Stimulated activated memory B cell treated with anti-CD40 and anti-IgM and Interleukin-4, amounts not matched to agents 10 μg/mL and 1 μg/mL and 100 μg/mL, for 72 hours (primary cell): ENCODE data around the gene PDE4D.
"Not testable (repeated sequence)": the region's sequence is repeated elsewhere in the genome, so short reads cannot be mapped to it uniquely, and the experiment has no call there.

ENCODE experiments used
- ATAC-seq: fragments of 150-1000 bp; cut with Tn5 transposase; 2 replicates; pipeline ENCODE4 v1.10.0; 2021
- H3K27ac Mint-ChIP-seq: one replicate; pipeline ENCODE4 v1.8.0; 2022; ENCODE audit warnings: mild to moderate bottlenecking, mixed read lengths
- H3K27me3 Mint-ChIP-seq: one replicate; pipeline ENCODE4 v1.8.0; 2022; ENCODE audit warnings: mixed read lengths
- H3K36me3 Mint-ChIP-seq: one replicate; pipeline ENCODE4 v1.8.0; 2022; ENCODE audit warnings: mixed read lengths
- H3K4me1 Mint-ChIP-seq: one replicate; pipeline ENCODE4 v1.8.0; 2022; ENCODE audit warnings: mixed read lengths
- H3K4me3 Mint-ChIP-seq: one replicate; pipeline ENCODE4 v1.8.0; 2022; ENCODE audit warnings: mild to moderate bottlenecking, moderate library complexity, mixed read lengths
- H3K9me3 Mint-ChIP-seq: one replicate; pipeline ENCODE4 v1.8.0; 2022; ENCODE audit warnings: mixed read lengths

Gene PDE4D

DNA sequence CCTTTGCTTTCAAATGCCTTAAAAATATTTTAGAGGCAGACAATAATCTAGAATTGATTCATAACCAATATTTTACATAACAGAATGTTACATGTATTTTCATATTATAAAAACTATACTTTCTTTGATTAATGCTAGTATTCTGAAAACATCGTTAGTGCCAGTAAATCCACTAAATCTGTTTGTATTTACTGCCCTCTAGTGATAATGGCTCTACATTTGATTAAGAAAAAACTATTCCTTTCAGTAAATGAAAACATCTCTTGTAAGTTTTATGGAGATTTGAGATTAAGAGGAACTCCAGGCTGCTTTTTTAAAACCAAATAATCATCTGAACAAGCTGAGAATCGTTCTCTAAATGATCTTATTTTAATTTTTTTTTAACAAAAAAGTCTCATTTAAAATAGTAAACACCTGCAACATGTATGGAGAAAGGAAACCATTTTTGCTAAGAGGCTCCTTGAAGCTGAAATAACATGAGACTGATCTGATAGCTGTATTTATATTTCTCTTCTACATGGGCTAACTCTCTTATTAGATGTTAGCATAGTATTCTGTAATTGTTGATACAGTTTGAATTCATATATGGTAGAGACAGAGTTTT lies 886.0 kb downstream of the PDE4D start:
- no peak overlapping the region for H3K4me3 Mint-ChIP-seq
- ATAC-seq, result no peak
- peaks cover 2% of the 10 kb centered on the region for H3K9me3 Mint-ChIP-seq

DNA sequence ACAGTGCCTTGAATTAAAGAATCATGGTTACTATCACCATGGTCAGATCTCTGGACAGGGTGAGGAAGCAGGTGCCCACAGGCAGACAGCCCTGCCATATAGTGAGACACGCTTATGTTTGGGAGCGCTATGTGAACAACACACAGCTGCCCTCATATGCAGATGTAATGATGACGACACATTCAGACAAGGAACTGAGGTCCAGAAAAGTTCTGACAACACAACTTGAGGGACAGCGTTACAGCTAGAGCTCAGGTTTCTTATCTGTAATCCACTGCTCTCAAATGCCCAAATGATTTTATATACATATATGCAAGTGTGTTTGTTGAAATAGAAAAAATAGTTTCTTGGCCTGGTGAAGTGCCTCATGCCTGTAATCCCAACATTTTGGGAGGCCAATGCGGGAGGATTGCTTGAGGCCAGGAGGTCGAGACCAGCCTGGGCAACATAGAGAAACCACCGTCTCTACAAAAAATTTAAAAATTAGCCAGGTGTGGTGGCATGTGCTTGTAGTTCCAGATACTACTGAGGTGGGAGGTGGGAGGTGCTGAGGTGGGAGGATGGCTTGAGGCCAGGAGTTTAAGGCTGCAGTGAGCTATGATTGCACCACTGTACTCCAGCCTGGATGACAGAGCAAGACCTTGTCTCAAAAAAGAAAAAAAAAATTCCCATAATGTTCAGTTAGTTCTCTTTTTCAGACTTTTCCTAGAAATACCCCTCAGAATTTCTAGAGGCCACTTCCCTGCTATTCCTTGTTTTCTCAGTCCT lies 887.4 kb downstream of the PDE4D start:
- H3K27me3 Mint-ChIP-seq, result no peaks in the 10 kb centered on the region
- no peak for ATAC-seq
- no peaks in the 10 kb centered on the region for H3K9me3 Mint-ChIP-seq
- peaks cover under 1% of the 10 kb centered on the region for H3K36me3 Mint-ChIP-seq
- no peak overlapping the region for H3K27ac Mint-ChIP-seq
- H3K4me1 Mint-ChIP-seq, result peaks cover 6% of the 10 kb centered on the region
- no peak overlapping the region for H3K4me3 Mint-ChIP-seq

More for the DNA sequence above, 886.0 kb downstream of the PDE4D start:
- Mint-ChIP-seq H3K27me3 (no peaks in the 10 kb centered on the region), H3K4me1 (no peaks in the 10 kb centered on the region), H3K27ac (no peak overlapping the region), H3K36me3 (peaks cover 12% of the 10 kb centered on the region)

DNA sequence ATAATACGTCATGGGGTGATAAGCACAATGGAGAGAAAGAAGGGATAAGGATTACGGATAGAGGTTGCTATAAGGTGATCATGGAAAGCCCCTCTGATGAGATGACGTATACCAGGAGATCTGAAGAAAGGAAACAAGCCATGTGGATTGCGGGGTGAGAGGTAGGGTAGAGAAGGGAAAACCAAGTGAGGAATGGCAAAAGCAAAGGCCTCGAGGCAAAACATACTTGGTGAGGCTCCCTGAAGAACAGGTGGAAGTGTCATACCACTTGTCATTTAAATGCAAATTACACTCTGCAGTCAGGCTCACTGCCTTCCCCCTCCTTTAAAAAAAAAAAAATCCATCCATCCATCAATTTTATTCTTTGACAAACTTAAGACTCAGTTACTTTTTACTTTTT lies 889.9 kb downstream of the PDE4D start:
- Mint-ChIP-seq H3K9me3 (no peaks in the 10 kb centered on the region), H3K4me3 (no peak overlapping the region), H3K4me1 (peaks cover 6% of the 10 kb centered on the region), H3K36me3 (no peaks in the 10 kb centered on the region), H3K27me3 (no peaks in the 10 kb centered on the region), H3K27ac (no peak overlapping the region)
- no peak for ATAC-seq

DNA sequence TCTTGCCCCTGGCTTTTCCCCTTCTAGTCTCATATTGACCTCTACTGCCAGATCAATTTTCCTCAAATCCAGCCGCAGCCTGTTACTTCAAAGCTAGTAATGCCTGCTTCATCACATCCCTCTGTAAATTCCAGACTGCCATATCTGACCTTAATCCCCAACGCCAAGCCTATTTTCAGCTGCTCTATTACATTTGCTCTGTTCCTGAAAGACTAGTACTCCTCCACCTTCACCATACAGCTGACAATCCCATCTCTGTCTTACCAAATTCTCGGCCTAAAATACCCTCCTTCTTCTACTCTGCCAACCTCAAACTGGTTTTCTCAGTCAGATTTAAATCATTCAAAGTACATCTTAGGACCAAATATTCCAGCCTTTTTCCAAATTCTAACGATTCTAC lies 890.4 kb downstream of the PDE4D start:
- no peak overlapping the region for H3K27ac Mint-ChIP-seq
- H3K4me1 Mint-ChIP-seq, result peaks cover 6% of the 10 kb centered on the region
- no peak for ATAC-seq
- H3K9me3 Mint-ChIP-seq, result no peaks in the 10 kb centered on the region
- H3K4me3 Mint-ChIP-seq, result no peak overlapping the region
- no peaks in the 10 kb centered on the region for H3K36me3 Mint-ChIP-seq
- H3K27me3 Mint-ChIP-seq, result no peaks in the 10 kb centered on the region

DNA sequence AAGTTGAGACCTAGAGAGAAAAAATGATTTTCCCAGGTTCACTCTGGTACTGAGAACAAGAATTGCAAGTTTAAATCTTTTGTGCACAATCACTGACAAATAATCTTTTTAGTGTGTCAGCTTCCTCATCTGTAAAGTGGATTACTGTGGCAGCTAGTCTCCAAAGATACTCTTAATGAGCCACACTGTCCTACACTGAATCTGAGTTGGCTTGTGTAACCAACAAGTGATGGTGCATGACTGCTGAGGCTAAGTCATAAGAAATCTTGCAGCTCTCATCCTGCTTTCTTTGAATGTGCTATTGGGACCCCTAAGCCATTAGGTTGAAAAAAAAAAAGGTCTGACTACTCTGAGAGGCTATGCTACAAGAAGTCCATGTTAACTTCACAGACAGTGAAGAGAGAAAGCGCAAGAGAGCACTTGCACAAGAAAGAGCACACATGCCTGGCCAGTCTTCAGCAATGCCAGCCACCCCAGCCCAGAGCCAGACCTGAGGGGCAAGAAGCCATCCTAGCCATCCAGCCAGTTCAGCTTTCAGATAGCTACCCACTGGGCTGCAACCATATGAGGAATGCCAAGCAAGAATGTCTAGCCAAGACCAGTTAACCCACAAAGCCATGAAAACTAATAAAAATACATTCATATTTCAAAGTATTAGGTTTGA lies 891.2 kb downstream of the PDE4D start:
- H3K36me3 Mint-ChIP-seq, result no peaks in the 10 kb centered on the region
- peaks cover 6% of the 10 kb centered on the region for H3K4me1 Mint-ChIP-seq
- no peak overlapping the region for H3K27ac Mint-ChIP-seq
- no peak overlapping the region for H3K4me3 Mint-ChIP-seq
- no peak for ATAC-seq
- no peaks in the 10 kb centered on the region for H3K9me3 Mint-ChIP-seq
- H3K27me3 Mint-ChIP-seq, result no peaks in the 10 kb centered on the region

DNA sequence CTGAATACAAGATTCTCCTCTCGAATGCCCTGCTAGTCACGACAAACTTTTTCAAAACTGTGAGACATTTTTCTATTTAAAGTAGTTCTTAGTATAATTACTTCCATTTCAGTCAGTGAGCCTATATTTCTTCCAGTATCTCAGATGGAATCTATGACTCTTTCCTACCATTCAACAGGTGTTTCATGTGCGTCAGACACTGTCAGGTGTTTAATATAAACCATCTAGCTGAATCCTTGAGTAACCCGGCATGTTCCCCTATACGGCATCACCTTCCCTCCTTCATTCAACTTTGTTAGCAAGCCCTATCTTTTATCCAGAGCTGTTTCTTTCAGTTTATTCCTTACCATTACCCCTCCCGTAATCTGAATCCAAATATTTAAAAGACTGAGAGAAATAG lies 891.8 kb downstream of the PDE4D start:
- Mint-ChIP-seq H3K27ac (no peak overlapping the region), H3K36me3 (no peaks in the 10 kb centered on the region), H3K27me3 (no peaks in the 10 kb centered on the region), H3K9me3 (no peaks in the 10 kb centered on the region), H3K4me1 (peaks cover 6% of the 10 kb centered on the region), H3K4me3 (no peak overlapping the region)
- ATAC-seq, result no peak

DNA sequence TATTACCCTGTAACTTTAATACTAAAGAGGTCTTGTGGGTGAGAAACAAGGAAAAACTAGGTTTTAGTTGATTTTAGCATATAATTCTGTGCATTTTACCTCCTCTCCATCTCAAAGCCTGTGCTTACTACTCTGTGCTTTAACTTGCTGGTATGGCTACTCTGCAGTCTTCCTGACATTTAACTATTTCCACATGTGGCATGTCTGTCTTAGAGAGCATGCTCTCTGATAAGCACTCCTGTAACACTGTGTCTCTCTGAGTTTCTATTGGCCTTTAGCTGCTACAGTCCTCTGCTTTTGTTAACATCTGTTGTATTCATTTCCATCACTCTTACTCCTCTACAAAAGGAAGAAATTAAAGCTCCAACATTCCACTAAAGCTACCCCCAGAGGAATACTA lies 892.4 kb downstream of the PDE4D start:
- no peaks in the 10 kb centered on the region for H3K9me3 Mint-ChIP-seq
- H3K4me1 Mint-ChIP-seq, result peaks cover 6% of the 10 kb centered on the region
- H3K27me3 Mint-ChIP-seq, result no peaks in the 10 kb centered on the region
- no peak for ATAC-seq
- H3K27ac Mint-ChIP-seq, result no peak overlapping the region
- H3K4me3 Mint-ChIP-seq, result no peak overlapping the region
- H3K36me3 Mint-ChIP-seq, result no peaks in the 10 kb centered on the region

DNA sequence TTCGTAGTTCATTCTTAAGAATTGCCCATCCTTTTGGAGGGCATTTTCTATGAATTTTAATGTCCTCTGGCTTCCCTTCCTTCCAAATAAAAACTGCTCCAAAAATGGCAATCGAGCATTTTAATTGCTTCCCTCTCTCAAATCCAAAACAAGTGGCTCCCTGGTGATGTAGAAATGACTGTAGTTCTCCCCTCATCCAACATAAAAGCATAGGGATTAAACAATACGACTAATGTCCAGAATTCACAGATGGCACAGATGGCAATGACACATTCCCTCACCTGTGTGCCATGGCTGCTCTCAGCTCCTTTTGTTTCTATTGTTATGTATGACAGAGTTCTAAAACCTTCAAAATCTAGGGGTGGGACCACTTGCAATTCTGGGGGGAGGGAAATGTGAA lies 893.3 kb downstream of the PDE4D start:
- no peak overlapping the region for H3K4me3 Mint-ChIP-seq
- peaks cover 6% of the 10 kb centered on the region for H3K4me1 Mint-ChIP-seq
- no peaks in the 10 kb centered on the region for H3K36me3 Mint-ChIP-seq
- no peak for ATAC-seq
- no peaks in the 10 kb centered on the region for H3K27me3 Mint-ChIP-seq
- no peak overlapping the region for H3K27ac Mint-ChIP-seq
- no peaks in the 10 kb centered on the region for H3K9me3 Mint-ChIP-seq

DNA sequence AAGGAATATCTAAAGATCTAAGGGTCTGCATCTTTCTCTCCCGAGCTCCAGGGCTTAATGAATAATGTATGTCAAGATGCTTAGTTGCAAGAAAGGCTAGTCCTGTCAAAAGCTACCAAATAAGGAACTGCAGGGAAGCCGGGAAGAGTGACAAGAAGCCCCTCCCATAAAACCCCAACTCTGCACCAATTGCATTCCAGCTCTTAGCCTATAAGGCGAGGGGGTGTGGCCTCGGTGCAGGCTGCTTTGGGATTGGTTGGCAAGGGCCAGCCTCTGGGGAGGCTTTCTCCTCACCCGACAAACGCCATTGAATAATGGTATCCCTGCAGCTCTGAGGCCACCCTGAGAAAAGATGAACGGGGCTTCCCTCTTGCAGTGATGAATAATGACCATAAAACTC lies 893.7 kb downstream of the PDE4D start:
- Mint-ChIP-seq H3K4me3 (no peak overlapping the region), H3K9me3 (no peaks in the 10 kb centered on the region), H3K27me3 (no peaks in the 10 kb centered on the region), H3K36me3 (no peaks in the 10 kb centered on the region), H3K4me1 (peaks cover 6% of the 10 kb centered on the region), H3K27ac (no peak overlapping the region)
- no peak for ATAC-seq

DNA sequence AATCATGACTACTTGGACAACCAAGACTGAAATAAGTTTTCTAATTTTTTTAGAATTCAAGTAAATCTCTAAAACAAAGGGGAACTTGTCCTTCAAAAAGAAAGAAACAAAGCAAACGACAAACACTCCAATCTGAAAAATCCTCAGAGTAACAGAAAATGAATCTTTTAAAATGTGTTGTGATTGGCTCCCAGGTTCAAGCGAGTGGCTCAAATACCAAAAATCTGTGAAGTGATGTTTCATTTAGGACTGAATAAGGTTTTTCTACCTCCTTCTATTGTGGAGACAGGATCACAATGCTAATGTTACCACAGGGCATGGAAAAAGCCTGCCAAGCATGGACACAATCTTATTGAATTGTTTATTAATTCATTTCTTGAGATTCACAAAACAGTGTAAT lies 895.0 kb downstream of the PDE4D start:
- Mint-ChIP-seq H3K36me3 (no peaks in the 10 kb centered on the region), H3K27ac (no peak overlapping the region), H3K9me3 (no peaks in the 10 kb centered on the region), H3K4me1 (peaks cover 6% of the 10 kb centered on the region), H3K4me3 (no peak overlapping the region), H3K27me3 (no peaks in the 10 kb centered on the region)
- ATAC-seq, result no peak

DNA sequence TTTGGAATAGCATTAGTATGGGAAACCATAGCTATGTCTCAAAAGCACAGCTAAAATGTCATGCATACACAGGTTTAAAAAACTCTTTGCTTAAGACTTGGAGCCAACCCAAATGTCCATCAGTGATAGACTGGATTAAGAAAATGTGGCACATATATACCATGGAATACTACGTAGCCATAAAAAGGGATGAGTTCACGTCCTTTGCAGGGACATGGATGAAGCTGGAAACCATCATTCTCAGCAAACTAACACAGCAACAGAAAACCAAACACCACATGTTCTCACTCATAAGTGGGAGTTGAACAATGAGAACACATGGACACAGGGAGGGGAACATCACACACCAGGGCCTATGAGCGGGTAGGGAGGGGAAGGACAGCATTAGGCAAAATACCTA lies 897.7 kb downstream of the PDE4D start:
- not testable (repeated sequence) for H3K9me3 Mint-ChIP-seq, H3K27ac Mint-ChIP-seq, H3K36me3 Mint-ChIP-seq, ATAC-seq, H3K4me1 Mint-ChIP-seq, H3K4me3 Mint-ChIP-seq, H3K27me3 Mint-ChIP-seq

DNA sequence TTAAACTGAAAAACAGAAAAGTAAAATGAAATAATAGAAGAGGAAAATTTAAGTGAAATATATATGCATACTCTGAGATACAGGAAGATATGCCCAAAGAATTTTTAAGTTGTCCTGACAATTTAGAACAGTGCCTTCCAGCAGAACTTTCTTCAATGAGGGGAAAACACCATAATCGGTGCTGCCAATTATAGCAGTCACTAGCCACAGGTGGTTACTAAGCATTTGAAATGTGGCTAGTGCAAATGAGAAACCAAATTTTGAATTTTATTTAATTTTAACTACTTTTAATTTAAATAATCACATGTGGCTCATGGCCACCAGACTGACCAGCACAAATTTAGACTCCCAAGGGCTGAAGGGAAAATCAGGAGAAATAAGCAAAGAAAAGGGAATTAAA lies 900.1 kb downstream of the PDE4D start:
- no peaks in the 10 kb centered on the region for H3K9me3 Mint-ChIP-seq
- H3K27me3 Mint-ChIP-seq, result no peaks in the 10 kb centered on the region
- no peaks in the 10 kb centered on the region for H3K4me1 Mint-ChIP-seq
- no peak overlapping the region for H3K4me3 Mint-ChIP-seq
- no peak overlapping the region for H3K27ac Mint-ChIP-seq
- ATAC-seq, result no peak
- H3K36me3 Mint-ChIP-seq, result no peaks in the 10 kb centered on the region

DNA sequence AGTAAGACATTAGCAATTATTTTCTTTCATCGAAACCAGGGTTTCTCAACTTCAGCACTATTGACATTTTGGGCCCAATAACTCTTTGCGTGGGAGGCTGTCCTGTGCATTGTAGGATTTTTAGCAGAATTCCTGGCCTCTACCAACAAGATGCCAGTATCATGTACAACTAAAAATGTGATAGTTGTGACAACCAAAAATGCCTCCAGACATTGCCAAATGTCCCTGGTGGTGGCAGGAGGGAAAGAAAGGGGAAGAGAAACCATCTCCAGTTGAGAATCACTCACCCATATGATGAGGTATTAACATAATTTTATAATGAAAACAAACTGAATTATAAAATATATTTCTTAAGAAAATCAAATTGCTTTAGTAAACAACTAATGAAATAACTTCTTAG lies 904.6 kb downstream of the PDE4D start:
- H3K36me3 Mint-ChIP-seq, result no peaks in the 10 kb centered on the region
- no peak overlapping the region for H3K4me3 Mint-ChIP-seq
- ATAC-seq, result no peak
- no peaks in the 10 kb centered on the region for H3K27me3 Mint-ChIP-seq
- no peaks in the 10 kb centered on the region for H3K4me1 Mint-ChIP-seq
- H3K9me3 Mint-ChIP-seq, result no peaks in the 10 kb centered on the region
- H3K27ac Mint-ChIP-seq, result no peak overlapping the region

DNA sequence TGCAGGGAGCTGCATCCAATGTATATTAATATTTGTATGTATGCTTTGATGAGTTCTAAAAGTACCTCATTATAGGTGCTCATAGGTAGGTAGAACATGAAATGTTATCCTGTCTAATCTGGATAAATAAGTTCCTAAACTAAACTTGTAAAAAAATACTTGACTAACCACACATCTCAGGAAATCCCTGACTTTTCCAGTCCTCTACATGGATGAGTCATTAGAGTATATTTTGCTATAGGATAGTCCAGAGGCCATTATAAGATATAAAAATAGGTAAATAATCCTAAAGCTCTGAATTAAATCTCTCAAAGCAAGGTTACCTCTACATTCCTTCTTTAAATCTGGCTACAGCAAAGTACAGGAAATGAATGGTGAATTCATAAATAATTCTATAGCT lies 906.3 kb downstream of the PDE4D start:
- Mint-ChIP-seq H3K27me3 (no peaks in the 10 kb centered on the region), H3K4me3 (no peak overlapping the region), H3K27ac (no peak overlapping the region), H3K36me3 (no peaks in the 10 kb centered on the region), H3K4me1 (no peaks in the 10 kb centered on the region), H3K9me3 (no peaks in the 10 kb centered on the region)
- ATAC-seq, result no peak

DNA sequence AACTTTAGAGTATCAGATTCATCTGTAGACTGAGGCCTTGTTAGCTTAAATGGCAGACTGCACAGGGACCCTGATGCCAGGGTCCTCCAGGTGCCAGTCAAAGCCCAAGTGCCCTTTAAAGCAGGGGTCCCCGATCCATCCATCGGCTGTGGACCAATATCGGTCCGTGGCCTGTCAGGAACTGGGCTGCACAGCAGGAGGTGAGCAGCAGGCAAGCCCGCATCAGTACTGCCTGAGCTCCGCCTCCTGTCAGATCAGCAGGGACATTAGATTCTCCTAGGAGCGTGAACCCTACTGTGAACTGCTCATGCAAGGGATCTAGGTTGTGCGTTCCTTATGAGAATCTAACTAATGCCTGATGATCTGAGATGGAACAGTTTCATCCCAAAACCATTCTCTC lies 907.2 kb downstream of the PDE4D start:
- Mint-ChIP-seq H3K4me1 (no peaks in the 10 kb centered on the region), H3K4me3 (no peak overlapping the region), H3K9me3 (no peaks in the 10 kb centered on the region), H3K36me3 (no peaks in the 10 kb centered on the region), H3K27ac (no peak overlapping the region), H3K27me3 (no peaks in the 10 kb centered on the region)
- ATAC-seq, result no peak

DNA sequence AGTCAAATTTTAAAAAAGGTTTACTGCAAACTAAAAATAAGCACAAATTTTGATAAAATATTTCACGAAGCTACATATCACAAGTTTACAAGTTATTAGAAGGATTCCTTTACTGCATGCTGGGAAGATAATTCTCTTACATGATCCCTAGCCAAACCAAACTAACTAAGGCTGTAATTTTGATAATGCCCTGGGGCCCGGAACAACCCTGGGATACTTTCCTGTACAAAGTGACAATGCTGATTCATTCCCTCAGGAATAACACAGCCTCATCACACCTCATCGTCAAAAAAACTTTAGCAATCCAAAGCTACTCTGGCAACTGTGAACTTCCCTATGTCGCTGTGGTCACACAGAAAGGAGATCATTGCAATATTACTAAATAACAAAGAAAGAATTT lies 907.8 kb downstream of the PDE4D start:
- no peak for ATAC-seq
- Mint-ChIP-seq H3K27me3 (no peaks in the 10 kb centered on the region), H3K4me3 (no peak overlapping the region), H3K9me3 (no peaks in the 10 kb centered on the region), H3K4me1 (no peaks in the 10 kb centered on the region), H3K36me3 (no peaks in the 10 kb centered on the region), H3K27ac (no peak overlapping the region)
